Head of caudate nucleus (tissue), 42 donors: ENCODE measurements around the gene MME.
A peak's percentile ranks its signal among the peaks of the same experiment; 100 is the strongest.
"Not testable (repeated sequence)": the region's sequence is repeated elsewhere in the genome, so short reads cannot be mapped to it uniquely, and the experiment has no call there.

Experiments
- DNase-seq, 42 donors: peaks; one replicate each; pipeline versions ENCODE4 v3.0.0 to v3.0.0-alpha.2; 2020 to 2021; ENCODE audit warnings: mixed read lengths in 7 of 42
- intact Hi-C: fragments of 100-400 bp; cut with DNase I; formaldehyde crosslinking; loops from one replicate; pipeline ENCODE4 v1.15.0; 2022

Gene MME

GRCh38 chr3:155182467-155182866 lies 102.3 kb downstream of the MME start:
- intact Hi-C loops: no loop called here
- no peak for DNase-seq

DNA sequence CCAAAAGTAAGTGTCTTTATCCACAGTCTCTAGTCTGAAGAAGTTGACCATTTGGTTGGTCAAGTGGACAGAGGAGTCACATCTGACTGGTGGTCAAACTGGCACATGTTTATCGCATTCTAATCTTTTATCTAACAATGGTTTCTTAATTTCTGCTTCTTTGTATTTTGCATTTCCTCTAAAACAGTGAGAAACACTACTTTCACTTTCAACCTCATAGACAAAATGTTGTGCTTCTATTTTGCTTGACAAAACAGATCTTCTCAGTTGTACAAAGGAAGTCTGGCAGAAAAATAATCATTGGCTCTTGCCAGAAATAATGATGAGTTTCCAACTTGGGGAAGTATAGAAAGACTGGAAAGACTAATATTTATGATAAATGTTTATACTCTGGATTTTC lies 103.9 kb downstream of the MME start:
- no peak for DNase-seq
- intact Hi-C loops: no loop called here

GRCh38 chr3:155185631-155186071 lies 105.5 kb downstream of the MME start:
- no peak for DNase-seq
- intact Hi-C loops: no loop called here

DNA sequence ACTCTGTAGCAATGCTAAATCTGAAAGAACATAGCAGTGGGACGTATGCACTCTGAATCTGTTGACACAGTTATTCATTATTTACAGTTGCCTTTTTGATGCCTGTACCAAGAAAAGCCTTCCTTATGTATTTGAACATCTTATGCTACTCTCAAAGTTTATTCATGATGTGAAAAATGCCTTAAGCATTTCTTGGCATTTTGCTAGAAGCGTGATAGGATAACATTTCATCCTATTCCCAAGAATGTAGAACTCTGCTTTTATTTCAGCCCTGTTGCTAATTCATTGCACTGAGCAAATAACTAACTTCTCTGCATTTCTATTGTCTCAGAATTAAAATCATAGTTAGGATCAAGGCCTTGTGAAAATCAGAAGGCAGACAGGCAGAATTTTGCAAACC lies 107.9 kb downstream of the MME start:
- intact Hi-C loops: no loop called here
- no peak for DNase-seq

GRCh38 chr3:155189478-155189877 lies 109.4 kb downstream of the MME start:
- peak in 1 of 42 donors; percentile 11 for DNase-seq
- intact Hi-C loops: no loop called here

GRCh38 chr3:155190691-155191090 lies 110.6 kb downstream of the MME start:
- DNase-seq: peak in 8 of 42 donors; percentile 17 to 38 (median 22)
- intact Hi-C loops: no loop called here

DNA sequence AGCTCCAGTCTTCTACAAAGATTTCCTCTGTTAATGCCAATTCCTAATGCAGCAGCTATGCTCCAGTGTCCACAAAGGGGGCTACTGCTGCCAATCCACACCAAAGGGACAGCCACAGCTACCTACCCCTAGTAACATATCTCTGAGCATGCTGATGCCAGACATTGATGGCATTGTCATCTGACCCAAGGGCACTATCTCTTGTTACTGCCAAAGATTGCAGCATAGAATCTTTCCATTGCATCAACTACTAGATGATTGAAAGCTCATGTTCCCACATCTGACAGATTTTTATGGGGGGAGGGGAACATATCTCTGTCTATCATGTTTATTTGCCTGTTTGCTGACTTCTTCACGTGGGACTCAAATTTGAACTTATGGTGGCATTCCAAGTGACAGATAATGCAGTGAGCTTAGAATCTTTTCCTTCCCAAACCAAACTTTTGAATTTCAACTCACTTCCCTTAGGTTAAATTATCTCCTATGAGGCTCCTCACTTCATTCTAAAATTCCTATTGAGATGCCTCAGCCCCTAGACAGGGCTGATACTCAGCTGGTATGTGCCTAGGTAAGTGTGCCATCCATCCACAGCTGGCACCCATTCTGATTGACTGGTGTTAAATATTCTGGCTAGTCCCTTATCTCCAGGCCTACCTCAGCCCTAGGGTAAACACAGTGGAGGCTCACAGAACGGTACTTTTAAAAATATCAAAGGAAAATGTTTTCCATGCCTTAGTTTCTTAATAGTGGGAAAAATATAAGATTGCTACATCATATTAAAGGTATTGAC lies 113.0 kb downstream of the MME start:
- DNase-seq: no peak
- intact Hi-C loops: no loop called here

GRCh38 chr3:155193868-155194267 lies 113.7 kb downstream of the MME start:
- DNase-seq: no peak
- intact Hi-C loops: no loop called here

DNA sequence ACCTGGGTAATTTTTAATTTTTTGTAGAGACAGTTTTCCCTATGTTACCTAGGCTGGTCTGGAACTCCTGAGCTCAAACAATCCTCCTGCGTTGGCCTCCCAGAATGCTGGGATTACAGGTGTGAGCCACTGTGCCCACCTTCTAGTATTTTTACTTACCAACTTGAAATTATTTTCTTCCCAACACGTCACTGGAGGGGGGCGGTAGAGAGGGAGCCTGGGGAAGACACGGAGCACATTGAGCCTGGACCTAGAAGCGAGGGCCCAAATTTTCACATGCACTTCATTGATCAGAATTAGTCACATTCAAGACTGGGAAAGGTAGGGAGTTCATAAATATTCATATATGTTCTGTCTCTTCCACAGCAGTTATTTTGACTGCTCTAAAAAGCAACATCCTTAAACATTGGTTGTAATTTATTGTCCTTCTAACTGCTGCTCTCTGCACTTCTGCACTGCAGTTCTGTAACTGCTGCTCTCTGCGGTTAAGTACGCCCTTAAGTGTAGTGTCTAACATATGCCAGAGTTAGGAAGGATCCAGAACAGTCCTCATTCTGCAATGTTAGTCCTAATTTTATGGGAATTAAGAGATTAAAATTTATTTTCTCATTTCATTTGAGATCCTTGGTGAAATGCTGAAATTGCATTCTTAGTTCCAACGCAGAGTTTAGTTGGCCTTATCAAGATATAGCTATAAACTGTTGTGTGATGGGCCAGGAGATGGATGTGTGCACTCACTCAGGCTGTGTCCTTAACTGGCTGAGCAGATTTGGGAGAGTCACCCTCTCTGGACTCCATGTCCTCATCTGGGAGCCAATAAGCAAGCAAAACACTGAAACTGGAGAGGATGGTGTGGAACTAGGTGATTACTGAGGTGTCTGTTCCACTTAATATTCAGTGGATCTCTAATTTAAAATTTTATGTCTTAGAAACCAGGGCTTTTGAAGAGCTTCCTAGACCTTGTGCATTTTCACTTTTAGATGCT lies 115.1 kb downstream of the MME start:
- no peak for DNase-seq
- intact Hi-C loops: no loop called here

GRCh38 chr3:155196131-155197021 lies 116.3 kb downstream of the MME start:
- intact Hi-C loops: no loop called here
- DNase-seq: no peak

DNA sequence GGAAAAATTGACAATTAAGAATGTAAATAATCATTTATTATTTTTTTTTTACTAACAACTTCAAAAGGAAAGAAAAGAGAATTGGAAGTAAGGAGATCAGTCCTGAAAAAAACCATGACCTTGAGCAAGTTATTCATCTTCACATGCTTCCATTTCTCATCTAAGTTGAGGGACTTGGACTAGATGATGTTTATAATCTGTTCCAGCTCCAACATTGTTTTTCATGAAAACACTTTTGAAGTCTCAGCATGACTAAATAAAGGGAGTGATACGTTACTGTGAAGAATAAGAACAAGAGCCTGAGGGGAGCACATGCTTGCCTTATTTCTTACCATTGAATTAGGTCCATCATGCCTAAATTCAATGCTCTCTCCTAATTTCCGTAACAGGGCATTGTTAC lies 117.7 kb downstream of the MME start:
- intact Hi-C loops: no loop called here
- DNase-seq: no peak

DNA sequence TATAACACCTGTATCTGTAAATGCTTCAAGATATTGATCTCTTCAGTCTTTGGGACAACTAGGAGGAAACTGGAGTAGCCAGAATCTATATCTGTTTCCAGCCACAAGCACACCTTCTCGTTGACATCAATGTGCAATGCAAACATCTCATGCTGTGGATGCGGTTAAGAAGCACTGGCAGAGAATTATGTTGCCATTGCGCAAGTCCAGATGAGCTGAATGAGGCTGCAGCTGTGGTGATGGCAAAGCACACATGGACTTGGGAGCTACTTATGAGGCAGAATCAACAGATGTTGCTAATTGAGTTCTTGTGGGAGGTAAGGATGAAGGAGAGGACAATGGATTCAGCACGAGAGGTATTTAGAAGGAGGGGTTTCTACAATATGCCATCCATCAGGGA lies 122.5 kb downstream of the MME start:
- intact Hi-C loops: no loop called here
- DNase-seq: no peak

- no peak for DNase-seq
- intact Hi-C loops: no loop called here
Observed at GRCh38 chr3:155204851-155205250, 124.7 kb downstream of the MME start.

GRCh38 chr3:155208183-155208800 lies 128.2 kb downstream of the MME start:
- intact Hi-C loops: no loop called here
- no peak for DNase-seq

DNA sequence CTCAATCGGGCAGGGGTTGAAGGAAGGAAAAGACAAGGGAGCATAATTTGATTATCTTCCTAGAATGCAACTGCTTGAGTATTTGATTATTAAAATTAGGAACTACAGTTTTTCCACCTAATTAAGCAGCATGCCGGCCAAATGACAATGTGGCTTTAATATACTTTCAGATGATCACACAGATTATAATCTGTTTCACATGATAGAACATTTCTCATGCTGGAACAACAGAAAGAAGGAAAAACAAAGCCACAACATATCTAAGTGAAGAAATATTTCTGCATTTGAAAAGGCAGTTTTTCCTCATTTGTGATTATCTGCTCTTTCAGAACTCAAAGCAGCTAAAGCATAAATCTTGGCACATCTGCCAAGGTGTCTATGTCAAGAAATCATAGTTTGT lies 130.6 kb downstream of the MME start:
- intact Hi-C loops: no loop called here
- no peak for DNase-seq

GRCh38 chr3:155211266-155211665 lies 131.1 kb downstream of the MME start:
- intact Hi-C loops: no loop called here
- DNase-seq: no peak

GRCh38 chr3:155211940-155212339 lies 131.8 kb downstream of the MME start:
- no peak for DNase-seq
- intact Hi-C loops: no loop called here

GRCh38 chr3:155216007-155216406 lies 135.9 kb downstream of the MME start:
- intact Hi-C loops, DNase-seq: not testable (repeated sequence)

DNA sequence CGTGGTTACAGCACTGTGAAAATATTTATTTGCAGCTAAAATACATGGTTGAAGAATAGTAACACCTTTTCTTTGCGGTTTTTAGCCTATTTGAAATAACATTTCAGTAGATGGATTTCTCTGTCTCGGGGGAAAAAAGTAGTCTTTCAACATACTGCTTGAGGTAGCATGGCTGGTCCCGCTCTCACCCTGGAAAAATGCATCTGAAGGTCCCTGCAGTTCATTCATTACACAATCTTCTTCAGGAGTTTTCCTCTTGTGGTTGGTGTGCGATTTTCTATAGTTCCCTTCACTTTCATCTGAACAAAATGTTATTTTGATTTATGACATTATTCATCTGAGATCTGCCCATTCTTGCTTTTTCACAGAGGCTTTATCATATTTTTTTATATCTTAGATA lies 137.5 kb downstream of the MME start:
- intact Hi-C loops: no loop called here

More for the DNA sequence above, 137.5 kb downstream of the MME start:
- DNase-seq: no peak
